ENCODE data around the gene NBPF4.
"Not testable (repeated sequence)": the region's sequence is repeated elsewhere in the genome, so short reads cannot be mapped to it uniquely, and the experiment has no call there.

NBPF4 gene

DNA sequence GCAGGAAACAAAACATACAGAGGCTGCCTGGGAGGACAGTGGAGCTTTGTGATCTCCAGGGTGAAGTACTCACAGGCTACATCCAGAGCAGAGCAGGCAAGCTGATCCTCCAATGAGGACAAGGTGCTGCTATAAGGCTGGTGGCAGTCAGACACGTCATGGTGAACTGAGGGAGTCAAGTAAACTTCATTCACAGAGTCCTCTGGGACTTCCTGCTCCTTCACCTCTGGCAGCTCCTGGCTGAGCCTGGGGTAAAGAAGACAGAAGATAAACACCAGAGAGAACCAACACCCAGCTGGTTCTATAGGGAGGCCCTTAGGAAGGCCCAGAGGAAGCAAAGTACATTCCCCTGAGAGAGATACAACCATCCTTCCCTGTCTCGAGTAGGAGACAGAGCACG is 11.7 kb downstream of the NBPF4 start:
- not testable (repeated sequence) for H3K27me3 ChIP-seq (ENCODE audit: control insufficient read depth, insufficient read depth, low read length); H3K4me3 ChIP-seq (ENCODE audit: low read length); DNase-seq (ENCODE audit: low read depth, low spot score); H3K36me3 ChIP-seq (ENCODE audit: control insufficient read depth, insufficient read depth, low read length); H3K4me1 ChIP-seq (ENCODE audit: control insufficient read depth, insufficient read depth, low read length); H3K9me3 ChIP-seq (ENCODE audit: control insufficient read depth, insufficient read depth, low read length); H3K27ac ChIP-seq (ENCODE audit: low read length)
- WGBS (ENCODE audit: insufficient coverage, insufficient read length), result no CpG with 5 or more reads among the region's 3 CpGs

GRCh38 chr1:108229976-108230375 is 13.9 kb downstream of the NBPF4 start:
- H3K9me3 ChIP-seq (ENCODE audit: control insufficient read depth, insufficient read depth, low read length); H3K27me3 ChIP-seq (ENCODE audit: control insufficient read depth, insufficient read depth, low read length); H3K4me3 ChIP-seq (ENCODE audit: low read length); H3K27ac ChIP-seq (ENCODE audit: low read length); DNase-seq (ENCODE audit: low read depth, low spot score); H3K36me3 ChIP-seq (ENCODE audit: control insufficient read depth, insufficient read depth, low read length); H3K4me1 ChIP-seq (ENCODE audit: control insufficient read depth, insufficient read depth, low read length): not testable (repeated sequence)
- no CpG with 5 or more reads among the region's 3 CpGs for WGBS (ENCODE audit: insufficient coverage, insufficient read length)

DNA sequence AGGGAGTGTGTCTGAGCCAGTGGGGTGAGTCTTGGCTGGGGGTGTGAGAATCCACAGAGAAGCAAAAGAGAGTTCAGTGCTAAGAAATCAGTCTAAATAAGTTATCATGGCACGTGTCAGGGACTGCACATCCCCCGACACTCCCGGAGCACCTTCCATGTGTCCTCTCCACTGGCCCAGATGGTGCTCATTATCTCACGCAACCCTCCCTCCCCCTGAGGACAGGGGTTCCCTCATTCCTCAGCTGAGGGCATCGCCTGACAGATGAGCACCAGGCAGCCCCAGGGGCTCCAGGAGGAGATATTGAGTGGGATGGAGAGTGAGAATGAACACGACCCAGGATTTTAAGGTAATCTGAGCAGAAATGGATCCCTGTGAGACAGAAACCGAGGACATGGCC is 16.1 kb downstream of the NBPF4 start:
- DNase-seq (ENCODE audit: low read depth, low spot score); H3K4me1 ChIP-seq (ENCODE audit: control insufficient read depth, insufficient read depth, low read length); H3K27ac ChIP-seq (ENCODE audit: low read length); H3K27me3 ChIP-seq (ENCODE audit: control insufficient read depth, insufficient read depth, low read length); H3K9me3 ChIP-seq (ENCODE audit: control insufficient read depth, insufficient read depth, low read length); H3K36me3 ChIP-seq (ENCODE audit: control insufficient read depth, insufficient read depth, low read length); H3K4me3 ChIP-seq (ENCODE audit: low read length): not testable (repeated sequence)
- no CpG with 5 or more reads among the region's 7 CpGs for WGBS (ENCODE audit: insufficient coverage, insufficient read length)

- H3K4me1 ChIP-seq (ENCODE audit: control insufficient read depth, insufficient read depth, low read length); H3K27ac ChIP-seq (ENCODE audit: low read length); H3K9me3 ChIP-seq (ENCODE audit: control insufficient read depth, insufficient read depth, low read length); DNase-seq (ENCODE audit: low read depth, low spot score); H3K4me3 ChIP-seq (ENCODE audit: low read length); H3K36me3 ChIP-seq (ENCODE audit: control insufficient read depth, insufficient read depth, low read length); H3K27me3 ChIP-seq (ENCODE audit: control insufficient read depth, insufficient read depth, low read length): not testable (repeated sequence)
- no CpG with 5 or more reads among the region's 4 CpGs for WGBS (ENCODE audit: insufficient coverage, insufficient read length)
Measured at GRCh38 chr1:108226855-108227254, 17.0 kb downstream of the NBPF4 start.

DNA sequence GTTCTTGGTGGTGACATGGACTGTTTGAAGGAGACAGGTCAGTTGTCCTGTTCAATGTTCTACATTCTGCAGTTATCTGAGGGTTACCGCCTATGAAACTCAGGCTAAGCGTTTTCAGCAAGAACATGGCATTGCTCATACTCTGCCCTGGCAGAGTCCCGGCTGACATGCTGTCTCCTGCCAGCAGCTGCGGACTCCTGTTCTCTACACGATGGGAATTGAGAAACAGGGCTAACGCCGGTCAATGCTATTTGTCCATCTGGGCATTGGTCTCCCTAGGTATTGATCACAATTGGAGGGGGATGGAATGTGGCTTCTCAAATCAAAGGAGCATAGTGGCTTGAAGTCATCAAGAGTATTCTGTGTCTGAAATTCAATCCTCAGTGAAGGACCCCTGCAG is 20.6 kb downstream of the NBPF4 start:
- not testable (repeated sequence) for H3K4me1 ChIP-seq (ENCODE audit: control insufficient read depth, insufficient read depth, low read length); H3K4me3 ChIP-seq (ENCODE audit: low read length); DNase-seq (ENCODE audit: low read depth, low spot score); H3K36me3 ChIP-seq (ENCODE audit: control insufficient read depth, insufficient read depth, low read length); H3K9me3 ChIP-seq (ENCODE audit: control insufficient read depth, insufficient read depth, low read length); H3K27me3 ChIP-seq (ENCODE audit: control insufficient read depth, insufficient read depth, low read length); H3K27ac ChIP-seq (ENCODE audit: low read length)
- WGBS (ENCODE audit: insufficient coverage, insufficient read length), result no CpG with 5 or more reads among the region's 7 CpGs

DNA sequence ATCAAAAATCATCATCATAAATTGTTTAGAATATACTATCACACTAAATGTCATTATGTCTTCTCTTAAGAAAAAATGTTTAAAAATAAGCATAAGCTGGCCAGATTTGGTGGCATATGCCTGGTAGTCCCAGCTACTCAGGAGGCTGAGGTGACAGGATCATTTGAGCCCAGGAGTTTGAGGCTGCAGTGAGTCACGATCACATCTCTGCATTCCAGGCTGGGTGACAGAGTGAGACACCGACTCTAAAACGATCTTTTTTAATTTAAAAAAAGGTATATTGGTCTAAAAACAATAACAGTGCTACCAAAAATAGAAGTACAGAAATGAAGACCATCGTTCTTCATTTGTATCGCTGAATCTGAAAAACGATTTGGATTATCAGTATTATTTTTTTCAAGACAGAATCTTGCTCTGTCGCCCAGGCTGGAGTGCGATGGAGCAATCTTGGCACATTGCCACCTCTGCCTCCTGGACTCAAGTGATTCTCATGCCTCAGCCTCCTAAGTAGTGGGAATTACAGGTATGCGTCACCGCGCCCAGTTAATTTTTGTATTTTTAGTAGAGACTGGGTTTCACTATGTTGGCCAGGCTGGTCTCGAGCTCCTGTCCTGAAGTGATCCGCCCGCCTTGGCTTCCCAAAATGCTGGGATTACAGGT is 26.2 kb downstream of the NBPF4 start:
- not testable (repeated sequence) for H3K4me1 ChIP-seq (ENCODE audit: control insufficient read depth, insufficient read depth, low read length); H3K27me3 ChIP-seq (ENCODE audit: control insufficient read depth, insufficient read depth, low read length); DNase-seq (ENCODE audit: low read depth, low spot score); H3K4me3 ChIP-seq (ENCODE audit: low read length); H3K9me3 ChIP-seq (ENCODE audit: control insufficient read depth, insufficient read depth, low read length); H3K27ac ChIP-seq (ENCODE audit: low read length); H3K36me3 ChIP-seq (ENCODE audit: control insufficient read depth, insufficient read depth, low read length)
- WGBS (ENCODE audit: insufficient coverage, insufficient read length), result no CpG with 5 or more reads among the region's 14 CpGs

DNA sequence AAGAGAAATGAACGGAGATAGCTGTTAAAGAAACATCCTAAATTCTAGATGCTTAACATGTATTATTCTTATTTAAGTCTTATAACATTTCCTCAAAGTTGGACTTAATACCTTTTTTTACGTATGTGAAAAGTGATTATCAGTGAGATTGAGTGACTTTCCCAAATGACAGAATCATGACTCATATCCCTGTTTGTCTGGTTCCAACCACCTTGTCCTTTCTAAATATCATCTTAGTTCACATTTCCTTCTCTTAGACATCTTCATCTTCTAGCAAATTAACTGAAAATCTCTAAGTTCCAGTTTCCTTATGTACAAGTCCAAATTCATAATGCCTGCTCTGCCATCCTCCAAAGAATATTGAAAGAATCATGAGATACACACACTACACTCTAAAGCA is 26.9 kb downstream of the NBPF4 start:
- no CpG with 5 or more reads among the region's 2 CpGs for WGBS (ENCODE audit: insufficient coverage, insufficient read length)
- not testable (repeated sequence) for H3K27me3 ChIP-seq (ENCODE audit: control insufficient read depth, insufficient read depth, low read length); H3K4me1 ChIP-seq (ENCODE audit: control insufficient read depth, insufficient read depth, low read length); DNase-seq (ENCODE audit: low read depth, low spot score); H3K27ac ChIP-seq (ENCODE audit: low read length); H3K4me3 ChIP-seq (ENCODE audit: low read length); H3K9me3 ChIP-seq (ENCODE audit: control insufficient read depth, insufficient read depth, low read length); H3K36me3 ChIP-seq (ENCODE audit: control insufficient read depth, insufficient read depth, low read length)

DNA sequence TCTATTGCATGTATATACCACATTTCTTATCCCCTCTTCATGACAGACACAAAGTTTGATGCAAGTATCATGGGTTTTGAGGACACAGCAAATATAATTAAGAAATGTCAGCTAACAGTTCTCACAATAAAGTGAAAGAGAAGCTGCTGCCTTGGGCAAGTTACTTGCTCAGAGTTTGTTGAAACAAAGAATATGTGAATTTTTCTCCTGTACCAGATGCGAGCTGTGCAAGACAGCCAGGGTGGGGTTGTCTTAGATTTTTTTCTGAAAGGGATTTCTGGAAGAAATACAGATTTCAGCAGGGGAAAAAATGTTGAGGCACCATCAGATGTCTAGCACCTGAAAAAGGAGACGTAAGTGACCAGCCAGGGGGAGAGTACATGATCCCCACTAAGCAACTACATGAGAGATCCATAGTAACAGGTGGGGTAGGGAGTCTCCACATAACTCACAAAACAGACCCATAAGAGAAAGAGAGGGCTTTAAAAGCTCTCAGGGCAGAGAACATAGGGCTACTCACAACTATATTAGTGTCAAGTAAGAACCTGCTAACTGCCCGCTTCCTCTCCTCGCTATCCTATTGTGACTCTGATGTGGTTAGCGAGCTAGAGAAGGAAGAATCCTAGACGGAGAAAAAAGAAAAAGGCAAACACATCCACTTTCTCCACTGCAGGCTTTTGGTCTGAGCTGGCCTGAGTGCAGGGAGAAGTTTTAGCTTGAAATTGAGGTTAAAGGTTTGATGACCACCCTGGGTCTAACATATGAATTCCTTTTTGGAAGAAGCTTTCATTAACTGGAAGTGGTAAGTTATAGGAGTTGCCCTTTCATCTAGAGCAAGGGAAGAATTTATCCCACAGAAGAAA is 27.6 kb downstream of the NBPF4 start:
- H3K9me3 ChIP-seq (ENCODE audit: control insufficient read depth, insufficient read depth, low read length); H3K4me1 ChIP-seq (ENCODE audit: control insufficient read depth, insufficient read depth, low read length); H3K27me3 ChIP-seq (ENCODE audit: control insufficient read depth, insufficient read depth, low read length); H3K36me3 ChIP-seq (ENCODE audit: control insufficient read depth, insufficient read depth, low read length); H3K4me3 ChIP-seq (ENCODE audit: low read length); H3K27ac ChIP-seq (ENCODE audit: low read length); DNase-seq (ENCODE audit: low read depth, low spot score): not testable (repeated sequence)
- no CpG with 5 or more reads among the region's 6 CpGs for WGBS (ENCODE audit: insufficient coverage, insufficient read length)

- not testable (repeated sequence) for H3K36me3 ChIP-seq (ENCODE audit: control insufficient read depth, insufficient read depth, low read length); H3K4me3 ChIP-seq (ENCODE audit: low read length); H3K27me3 ChIP-seq (ENCODE audit: control insufficient read depth, insufficient read depth, low read length); DNase-seq (ENCODE audit: low read depth, low spot score); H3K9me3 ChIP-seq (ENCODE audit: control insufficient read depth, insufficient read depth, low read length); H3K27ac ChIP-seq (ENCODE audit: low read length); H3K4me1 ChIP-seq (ENCODE audit: control insufficient read depth, insufficient read depth, low read length)
- WGBS (ENCODE audit: insufficient coverage, insufficient read length), result no CpG with 5 or more reads among the region's 5 CpGs
Measured at GRCh38 chr1:108214641-108215465, 29.0 kb downstream of the NBPF4 start.

DNA sequence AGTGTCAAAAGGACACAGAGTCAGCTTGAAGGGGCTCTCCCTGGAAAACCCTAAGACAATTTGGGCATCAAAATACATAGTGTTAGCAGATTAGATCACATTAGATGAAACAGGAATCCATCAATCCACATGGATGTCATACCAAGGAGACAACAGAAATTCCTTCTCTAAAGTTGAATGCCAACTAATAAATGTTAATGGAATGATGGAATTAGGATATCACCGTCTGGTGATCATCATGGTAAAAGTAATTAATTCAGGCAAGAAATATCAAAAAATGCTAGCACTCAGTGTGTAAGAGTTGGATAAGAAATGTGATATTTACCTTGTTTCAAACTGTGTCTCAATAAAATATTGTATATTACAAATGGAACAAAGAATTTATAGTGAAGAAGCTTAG is 32.9 kb downstream of the NBPF4 start:
- WGBS (ENCODE audit: insufficient coverage, insufficient read length), result no CpG with 5 or more reads among the region's 1 CpG
- no peak overlapping the region for H3K4me3 ChIP-seq (ENCODE audit: low read length)
- no peaks in the 10 kb centered on the region for H3K36me3 ChIP-seq (ENCODE audit: control insufficient read depth, insufficient read depth, low read length)
- H3K27ac ChIP-seq (ENCODE audit: low read length), result no peak overlapping the region
- no peaks in the 10 kb centered on the region for H3K4me1 ChIP-seq (ENCODE audit: control insufficient read depth, insufficient read depth, low read length)
- no peak for DNase-seq (ENCODE audit: low read depth, low spot score)
- H3K27me3 ChIP-seq (ENCODE audit: control insufficient read depth, insufficient read depth, low read length), result no peaks in the 10 kb centered on the region
- H3K9me3 ChIP-seq (ENCODE audit: control insufficient read depth, insufficient read depth, low read length), result no peaks in the 10 kb centered on the region
